ENCODE data around the gene ABCC2.

Gene ABCC2

DNA sequence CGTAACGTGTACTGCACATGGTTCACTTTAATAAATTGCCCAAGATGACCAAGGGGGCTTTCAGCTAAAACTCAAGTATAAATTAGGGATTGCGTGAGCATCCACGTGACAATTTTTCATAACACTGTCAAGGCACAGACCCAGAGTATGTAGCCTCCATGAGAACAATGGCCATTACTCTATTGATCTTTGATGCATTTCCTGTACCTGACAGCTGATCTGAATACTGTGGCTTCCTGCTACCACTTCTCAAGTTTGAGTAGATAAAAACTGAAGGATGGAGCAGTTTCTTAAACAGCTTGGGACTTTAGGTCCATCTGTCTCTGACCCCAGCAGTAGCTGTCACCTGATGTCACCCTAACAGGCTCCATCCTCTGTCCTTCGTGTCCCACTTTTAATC is 98.9 kb downstream of the ABCC2 start:
- no peak overlapping the region for H3K27ac ChIP-seq
- TF ChIP-seq, protein P1, sequence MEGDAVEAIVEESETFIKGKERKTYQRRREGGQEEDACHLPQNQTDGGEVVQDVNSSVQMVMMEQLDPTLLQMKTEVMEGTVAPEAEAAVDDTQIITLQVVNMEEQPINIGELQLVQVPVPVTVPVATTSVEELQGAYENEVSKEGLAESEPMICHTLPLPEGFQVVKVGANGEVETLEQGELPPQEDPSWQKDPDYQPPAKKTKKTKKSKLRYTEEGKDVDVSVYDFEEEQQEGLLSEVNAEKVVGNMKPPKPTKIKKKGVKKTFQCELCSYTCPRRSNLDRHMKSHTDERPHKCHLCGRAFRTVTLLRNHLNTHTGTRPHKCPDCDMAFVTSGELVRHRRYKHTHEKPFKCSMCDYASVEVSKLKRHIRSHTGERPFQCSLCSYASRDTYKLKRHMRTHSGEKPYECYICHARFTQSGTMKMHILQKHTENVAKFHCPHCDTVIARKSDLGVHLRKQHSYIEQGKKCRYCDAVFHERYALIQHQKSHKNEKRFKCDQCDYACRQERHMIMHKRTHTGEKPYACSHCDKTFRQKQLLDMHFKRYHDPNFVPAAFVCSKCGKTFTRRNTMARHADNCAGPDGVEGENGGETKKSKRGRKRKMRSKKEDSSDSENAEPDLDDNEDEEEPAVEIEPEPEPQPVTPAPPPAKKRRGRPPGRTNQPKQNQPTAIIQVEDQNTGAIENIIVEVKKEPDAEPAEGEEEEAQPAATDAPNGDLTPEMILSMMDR (conservative IDR thresholded peaks at IDR 0.05) = no peak

DNA sequence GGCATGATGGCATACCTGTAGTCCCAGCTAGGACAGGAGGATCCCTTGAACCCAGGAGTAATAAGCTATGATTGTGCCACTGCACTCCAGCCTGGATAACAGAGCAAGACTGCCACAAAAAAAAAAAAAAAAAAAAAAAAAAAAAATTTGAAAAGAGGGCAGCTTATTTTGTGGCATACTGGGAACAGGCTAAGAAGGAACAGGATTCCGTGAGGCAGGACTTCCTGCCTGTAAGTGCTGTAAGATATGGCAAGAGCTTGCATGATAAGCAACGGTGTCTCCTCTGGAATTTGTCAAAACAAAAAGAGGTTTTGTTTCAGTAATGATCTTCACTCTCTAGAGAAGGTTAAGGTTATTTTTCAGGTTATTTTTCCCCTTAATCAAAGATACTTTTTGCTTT is 101.1 kb downstream of the ABCC2 start:
- H3K27ac ChIP-seq = no peak overlapping the region
- TF ChIP-seq, protein P1 (conservative IDR thresholded peaks at IDR 0.05) = no peak

DNA sequence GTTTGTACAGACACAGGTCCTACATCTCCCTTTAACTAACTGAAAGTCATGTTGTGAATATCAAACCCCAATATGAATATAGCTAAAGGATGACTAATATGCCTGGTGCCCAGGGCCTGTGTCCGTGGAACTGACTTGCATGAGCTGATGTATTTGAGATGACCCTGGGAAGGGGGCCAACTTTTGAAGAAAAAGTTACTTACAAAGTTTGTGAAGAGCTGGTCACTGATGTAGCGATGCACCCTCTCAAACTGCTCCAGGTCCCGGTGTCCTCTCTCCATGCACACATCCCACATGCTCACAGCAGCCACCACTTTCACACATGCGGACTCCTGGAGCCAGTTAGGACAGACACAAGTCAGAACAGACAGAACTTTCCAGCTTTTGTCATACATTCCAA is 106.2 kb downstream of the ABCC2 start:
- TF ChIP-seq, protein P1 (conservative IDR thresholded peaks at IDR 0.05) = no peak
- no peak overlapping the region for H3K27ac ChIP-seq

DNA sequence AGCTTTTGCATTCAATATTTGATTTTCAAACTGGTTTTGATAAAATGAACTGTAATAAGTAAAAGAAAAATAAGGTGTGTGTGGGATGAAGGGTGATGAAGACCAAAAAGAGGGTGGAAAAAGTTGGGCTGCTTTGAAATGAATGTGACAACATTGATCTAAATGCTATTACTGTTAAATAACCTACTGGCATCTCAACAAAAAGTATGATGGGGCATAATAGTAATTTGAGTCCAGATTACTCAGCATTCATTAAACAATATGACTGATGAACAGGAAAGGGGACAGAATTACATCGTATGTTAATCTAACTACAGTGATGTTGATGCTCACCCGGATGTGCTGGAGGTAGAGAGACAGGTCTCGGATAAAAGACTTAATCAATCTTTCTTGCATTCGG is 112.2 kb downstream of the ABCC2 start:
- H3K27ac ChIP-seq = peak overlapping the region; percentile 53
- TF ChIP-seq, protein P1 (conservative IDR thresholded peaks at IDR 0.05) = no peak

DNA sequence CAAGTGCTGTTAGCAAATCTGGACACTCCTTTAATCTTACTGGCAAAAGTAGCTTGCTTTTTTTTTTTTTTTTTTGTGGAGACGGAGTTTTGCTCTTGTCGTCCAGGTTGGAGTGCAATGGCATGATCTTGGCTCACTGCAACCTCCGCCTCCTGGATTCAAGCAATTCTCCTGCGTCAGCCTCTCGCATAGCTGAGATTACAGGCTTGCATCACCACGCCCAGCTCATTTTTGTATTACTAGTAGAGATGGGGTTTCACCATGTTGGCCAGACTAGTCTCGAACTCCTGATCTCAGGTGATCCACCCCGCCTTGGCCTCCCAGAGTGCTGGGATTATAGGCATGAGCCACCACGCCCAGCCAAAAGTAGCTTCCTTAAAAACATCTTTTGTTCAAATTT is 112.6 kb downstream of the ABCC2 start:
- H3K27ac ChIP-seq = peak overlapping the region; percentile 53

DNA sequence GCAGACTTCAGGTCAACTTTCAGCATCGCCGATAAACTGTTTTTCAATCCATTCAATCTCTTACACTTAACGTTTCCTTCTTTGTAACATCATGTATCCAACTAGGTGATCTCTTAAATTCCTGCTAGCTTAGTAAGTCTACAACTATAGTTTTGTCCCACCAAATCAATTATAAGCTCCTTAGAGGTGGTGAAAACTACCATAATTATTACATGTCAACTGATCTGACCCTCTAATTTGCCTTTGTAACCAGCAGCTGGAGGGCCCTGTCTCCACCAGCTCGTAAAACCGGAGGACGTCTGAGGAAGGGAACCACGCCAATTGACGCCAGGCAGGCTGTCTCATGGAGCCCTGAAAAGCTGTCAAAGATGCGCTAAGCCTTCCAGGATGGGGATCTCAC is 113.4 kb downstream of the ABCC2 start:
- H3K27ac ChIP-seq = no peak overlapping the region
- TF ChIP-seq, protein P1 (conservative IDR thresholded peaks at IDR 0.05) = no peak

Data from VCaP (cell line).